ENCODE results near the gene TTC3. TPM values are rescaled to one million over a fixed set of nuclear protein-coding genes. Genes with fewer than 3 reads are reported as not detected.

The TTC3 gene
- polyA plus RNA-seq, 1 donor from 2014 or later: 332 TPM

- H2AFZ ChIP-seq (ENCODE audit: low read depth, low read length): no peak overlapping the region
- H3K4me3 ChIP-seq (ENCODE audit: low read length): no peak overlapping the region
- H3F3A ChIP-seq (ENCODE audit: insufficient read depth, low read length, poor library complexity, severe bottlenecking): no peaks in the 10 kb centered on the region
- no peaks in the 10 kb centered on the region for H3K9me2 ChIP-seq (ENCODE audit: insufficient read depth, low read length)
- no peak overlapping the region for H3K4me2 ChIP-seq (ENCODE audit: low read length)
- H3K27me3 ChIP-seq (ENCODE audit: insufficient read depth, low read depth, low read length): no peaks in the 10 kb centered on the region
- TF ChIP-seq, protein P1, sequence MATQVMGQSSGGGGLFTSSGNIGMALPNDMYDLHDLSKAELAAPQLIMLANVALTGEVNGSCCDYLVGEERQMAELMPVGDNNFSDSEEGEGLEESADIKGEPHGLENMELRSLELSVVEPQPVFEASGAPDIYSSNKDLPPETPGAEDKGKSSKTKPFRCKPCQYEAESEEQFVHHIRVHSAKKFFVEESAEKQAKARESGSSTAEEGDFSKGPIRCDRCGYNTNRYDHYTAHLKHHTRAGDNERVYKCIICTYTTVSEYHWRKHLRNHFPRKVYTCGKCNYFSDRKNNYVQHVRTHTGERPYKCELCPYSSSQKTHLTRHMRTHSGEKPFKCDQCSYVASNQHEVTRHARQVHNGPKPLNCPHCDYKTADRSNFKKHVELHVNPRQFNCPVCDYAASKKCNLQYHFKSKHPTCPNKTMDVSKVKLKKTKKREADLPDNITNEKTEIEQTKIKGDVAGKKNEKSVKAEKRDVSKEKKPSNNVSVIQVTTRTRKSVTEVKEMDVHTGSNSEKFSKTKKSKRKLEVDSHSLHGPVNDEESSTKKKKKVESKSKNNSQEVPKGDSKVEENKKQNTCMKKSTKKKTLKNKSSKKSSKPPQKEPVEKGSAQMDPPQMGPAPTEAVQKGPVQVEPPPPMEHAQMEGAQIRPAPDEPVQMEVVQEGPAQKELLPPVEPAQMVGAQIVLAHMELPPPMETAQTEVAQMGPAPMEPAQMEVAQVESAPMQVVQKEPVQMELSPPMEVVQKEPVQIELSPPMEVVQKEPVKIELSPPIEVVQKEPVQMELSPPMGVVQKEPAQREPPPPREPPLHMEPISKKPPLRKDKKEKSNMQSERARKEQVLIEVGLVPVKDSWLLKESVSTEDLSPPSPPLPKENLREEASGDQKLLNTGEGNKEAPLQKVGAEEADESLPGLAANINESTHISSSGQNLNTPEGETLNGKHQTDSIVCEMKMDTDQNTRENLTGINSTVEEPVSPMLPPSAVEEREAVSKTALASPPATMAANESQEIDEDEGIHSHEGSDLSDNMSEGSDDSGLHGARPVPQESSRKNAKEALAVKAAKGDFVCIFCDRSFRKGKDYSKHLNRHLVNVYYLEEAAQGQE (IDR thresholded peaks at IDR 0.05; ENCODE audit: borderline replicate concordance): no peak
- no peak for TF ChIP-seq EP300 (conservative IDR thresholded peaks at IDR 0.05; ENCODE audit: poor library complexity, severe bottlenecking)
- no peak for TF ChIP-seq RAD21 (conservative IDR thresholded peaks at IDR 0.05)
- no peak for TF ChIP-seq POLR2AphosphoS5 (IDR thresholded peaks at IDR 0.05)
- no peaks in the 10 kb centered on the region for H4K20me1 ChIP-seq (ENCODE audit: insufficient read depth)
- H3K9ac ChIP-seq (ENCODE audit: low read length): no peak overlapping the region
- H3K79me2 ChIP-seq (replicated peaks; ENCODE audit: insufficient read depth, low read length): no peaks in the 10 kb centered on the region
- no peak overlapping the region for H3K27ac ChIP-seq (ENCODE audit: low read length)
- H3K9me3 ChIP-seq (ENCODE audit: low read length): no peaks in the 10 kb centered on the region
- H3K36me3 ChIP-seq (ENCODE audit: insufficient read depth, low read length): peaks cover 5% of the 10 kb centered on the region
These were observed 137.7 kb downstream of the TTC3 start for GRCh38 chr21:37210799-37211198.

DNA sequence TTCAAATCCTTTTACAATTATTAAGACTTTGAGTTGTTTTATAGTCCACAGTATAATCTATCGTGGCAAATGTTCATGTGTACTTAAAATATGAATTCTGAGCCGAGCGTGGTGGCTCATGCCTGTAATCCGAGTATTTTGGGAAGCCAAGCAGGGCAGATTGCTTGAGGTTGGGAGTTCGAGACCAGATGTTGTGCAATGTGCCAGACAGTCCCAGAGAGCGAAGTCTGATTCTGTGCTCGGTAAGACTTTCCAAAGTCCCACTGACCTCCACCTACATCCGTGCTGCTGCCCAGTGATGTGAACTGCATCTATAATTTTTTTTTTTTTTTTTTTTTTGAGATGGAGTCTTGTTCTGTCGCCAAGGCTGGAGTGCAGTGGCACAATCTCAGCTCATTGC, 141.9 kb downstream of the TTC3 start:
- H3K79me2 ChIP-seq (replicated peaks; ENCODE audit: insufficient read depth, low read length): no peaks in the 10 kb centered on the region
- no peaks in the 10 kb centered on the region for H3K9me2 ChIP-seq (ENCODE audit: insufficient read depth, low read length)
- no peak overlapping the region for H2AFZ ChIP-seq (ENCODE audit: low read depth, low read length)
- peaks cover 3% of the 10 kb centered on the region for H3K36me3 ChIP-seq (ENCODE audit: insufficient read depth, low read length)
- no peaks in the 10 kb centered on the region for H3F3A ChIP-seq (ENCODE audit: insufficient read depth, low read length, poor library complexity, severe bottlenecking)
- H3K27ac ChIP-seq (ENCODE audit: low read length): no peak overlapping the region
- no peak overlapping the region for H3K4me2 ChIP-seq (ENCODE audit: low read length)
- TF ChIP-seq, protein P2, sequence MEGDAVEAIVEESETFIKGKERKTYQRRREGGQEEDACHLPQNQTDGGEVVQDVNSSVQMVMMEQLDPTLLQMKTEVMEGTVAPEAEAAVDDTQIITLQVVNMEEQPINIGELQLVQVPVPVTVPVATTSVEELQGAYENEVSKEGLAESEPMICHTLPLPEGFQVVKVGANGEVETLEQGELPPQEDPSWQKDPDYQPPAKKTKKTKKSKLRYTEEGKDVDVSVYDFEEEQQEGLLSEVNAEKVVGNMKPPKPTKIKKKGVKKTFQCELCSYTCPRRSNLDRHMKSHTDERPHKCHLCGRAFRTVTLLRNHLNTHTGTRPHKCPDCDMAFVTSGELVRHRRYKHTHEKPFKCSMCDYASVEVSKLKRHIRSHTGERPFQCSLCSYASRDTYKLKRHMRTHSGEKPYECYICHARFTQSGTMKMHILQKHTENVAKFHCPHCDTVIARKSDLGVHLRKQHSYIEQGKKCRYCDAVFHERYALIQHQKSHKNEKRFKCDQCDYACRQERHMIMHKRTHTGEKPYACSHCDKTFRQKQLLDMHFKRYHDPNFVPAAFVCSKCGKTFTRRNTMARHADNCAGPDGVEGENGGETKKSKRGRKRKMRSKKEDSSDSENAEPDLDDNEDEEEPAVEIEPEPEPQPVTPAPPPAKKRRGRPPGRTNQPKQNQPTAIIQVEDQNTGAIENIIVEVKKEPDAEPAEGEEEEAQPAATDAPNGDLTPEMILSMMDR (IDR thresholded peaks at IDR 0.05; ENCODE audit: poor library complexity, severe bottlenecking): no peak
- TF ChIP-seq POLR2AphosphoS5 (IDR thresholded peaks at IDR 0.05) (no peak), TAF1 (IDR thresholded peaks at IDR 0.05; ENCODE audit: low read depth) (no peak), EP300 (conservative IDR thresholded peaks at IDR 0.05; ENCODE audit: poor library complexity, severe bottlenecking) (no peak), MXI1 (conservative IDR thresholded peaks at IDR 0.05; ENCODE audit: poor library complexity, severe bottlenecking) (no peak)
- H4K20me1 ChIP-seq (ENCODE audit: insufficient read depth): no peaks in the 10 kb centered on the region
- no peaks in the 10 kb centered on the region for H3K9me3 ChIP-seq (ENCODE audit: low read length)
- no peak overlapping the region for H3K4me3 ChIP-seq (ENCODE audit: low read length)
- H3K9ac ChIP-seq (ENCODE audit: low read length): no peak overlapping the region
- H3K27me3 ChIP-seq (ENCODE audit: insufficient read depth, low read depth, low read length): no peaks in the 10 kb centered on the region

GRCh38 chr21:37219761-37220432, 146.8 kb downstream of the TTC3 start:
- no peak overlapping the region for H3K4me2 ChIP-seq (ENCODE audit: low read length)
- H3K27ac ChIP-seq (ENCODE audit: low read length): no peak overlapping the region

More at GRCh38 chr21:37219761-37220432, 146.8 kb downstream of the TTC3 start:
- H3K4me3 ChIP-seq (ENCODE audit: low read length): no peak overlapping the region
- no peaks in the 10 kb centered on the region for H3F3A ChIP-seq (ENCODE audit: insufficient read depth, low read length, poor library complexity, severe bottlenecking)
- H4K20me1 ChIP-seq (ENCODE audit: insufficient read depth): no peaks in the 10 kb centered on the region
- H3K27me3 ChIP-seq (ENCODE audit: insufficient read depth, low read depth, low read length): no peaks in the 10 kb centered on the region
- no peaks in the 10 kb centered on the region for H3K36me3 ChIP-seq (ENCODE audit: insufficient read depth, low read length)
- no peak for TF ChIP-seq EP300 (conservative IDR thresholded peaks at IDR 0.05; ENCODE audit: poor library complexity, severe bottlenecking)
- no peak for TF ChIP-seq POLR2AphosphoS5 (IDR thresholded peaks at IDR 0.05)
- TF ChIP-seq EZH2 (IDR thresholded peaks at IDR 0.05; ENCODE audit: borderline replicate concordance, insufficient read depth, low read length, poor library complexity, severe bottlenecking): no peak
- TF ChIP-seq, protein P2 (IDR thresholded peaks at IDR 0.05; ENCODE audit: poor library complexity, severe bottlenecking): no peak
- no peak for TF ChIP-seq TAF1 (IDR thresholded peaks at IDR 0.05; ENCODE audit: low read depth)
- no peak for TF ChIP-seq RAD21 (conservative IDR thresholded peaks at IDR 0.05)
- TF ChIP-seq, protein P1 (IDR thresholded peaks at IDR 0.05; ENCODE audit: borderline replicate concordance): no peak
- TF ChIP-seq SMC3 (conservative IDR thresholded peaks at IDR 0.05; ENCODE audit: poor library complexity): no peak
- no peak for TF ChIP-seq MXI1 (conservative IDR thresholded peaks at IDR 0.05; ENCODE audit: poor library complexity, severe bottlenecking)
- H3K9ac ChIP-seq (ENCODE audit: low read length): no peak overlapping the region
- H3K9me3 ChIP-seq (ENCODE audit: low read length): no peaks in the 10 kb centered on the region
- no peak overlapping the region for H2AFZ ChIP-seq (ENCODE audit: low read depth, low read length)
- no peaks in the 10 kb centered on the region for H3K79me2 ChIP-seq (replicated peaks; ENCODE audit: insufficient read depth, low read length)
- no peaks in the 10 kb centered on the region for H3K9me2 ChIP-seq (ENCODE audit: insufficient read depth, low read length)

All from neural cell (in vitro differentiated cells).